HL-60 (cell line): Measurements from ENCODE around the gene TAF1L.

Source experiments
- DNase-seq, 2 experiments: peaks; one replicate each; pipeline ENCODE4 v3.0.0-alpha.2; 2010 to 2020; ENCODE audit warnings: low read depth in 1 of 2, low spot score in 1 of 2
- H3K27ac ChIP-seq: fragments of 250-450 bp; sonication (Bioruptor Pico); replicated peaks from 2 replicates; pipeline ENCODE4 v1.5.1; 2020; ENCODE audit warnings: mild to moderate bottlenecking, moderate library complexity
- H3K27me3 ChIP-seq: fragments of 250-450 bp; sonication (Bioruptor Pico); 2 replicates; pipeline ENCODE4 v1.5.1; 2021; ENCODE audit warnings: mild to moderate bottlenecking, moderate library complexity; ENCODE audit not compliant: insufficient read depth, poor library complexity, severe bottlenecking
- H3K4me3 ChIP-seq: replicated peaks from 2 replicates; pipeline ENCODE4 v1.5.1; 2011; ENCODE audit warnings: mild to moderate bottlenecking, control low read depth, low read length; ENCODE audit not compliant: insufficient read depth
- CTCF ChIP-seq: IDR thresholded peaks from one replicate; pipeline ENCODE4 v1.5.1; 2011; ENCODE audit warnings: low read length, control low read depth, inconsistent platforms; ENCODE audit not compliant: insufficient read depth
- GABPA ChIP-seq: IDR thresholded peaks from 2 replicates; pipeline ENCODE4 v1.6.1; 2012; ENCODE audit warnings: low read depth
- POLR2AphosphoS5 ChIP-seq: IDR thresholded peaks from 2 replicates; pipeline ENCODE4 v1.6.1; 2012; ENCODE audit warnings: low read depth
- SPI1 ChIP-seq: IDR thresholded peaks from 2 replicates; pipeline ENCODE4 v1.6.1; 2012; ENCODE audit warnings: low read depth, mild to moderate bottlenecking, borderline replicate concordance
- TF ChIP-seq, protein P1 (sequence below): IDR thresholded peaks from 2 replicates; pipeline ENCODE4 v1.6.1; 2012; ENCODE audit warnings: low read depth; ENCODE audit not compliant: insufficient replicate concordance

The TAF1L gene

GRCh38 chr9:32596096-32596865, 39.2 kb downstream of the TAF1L start:
- TF ChIP-seq, protein P1, sequence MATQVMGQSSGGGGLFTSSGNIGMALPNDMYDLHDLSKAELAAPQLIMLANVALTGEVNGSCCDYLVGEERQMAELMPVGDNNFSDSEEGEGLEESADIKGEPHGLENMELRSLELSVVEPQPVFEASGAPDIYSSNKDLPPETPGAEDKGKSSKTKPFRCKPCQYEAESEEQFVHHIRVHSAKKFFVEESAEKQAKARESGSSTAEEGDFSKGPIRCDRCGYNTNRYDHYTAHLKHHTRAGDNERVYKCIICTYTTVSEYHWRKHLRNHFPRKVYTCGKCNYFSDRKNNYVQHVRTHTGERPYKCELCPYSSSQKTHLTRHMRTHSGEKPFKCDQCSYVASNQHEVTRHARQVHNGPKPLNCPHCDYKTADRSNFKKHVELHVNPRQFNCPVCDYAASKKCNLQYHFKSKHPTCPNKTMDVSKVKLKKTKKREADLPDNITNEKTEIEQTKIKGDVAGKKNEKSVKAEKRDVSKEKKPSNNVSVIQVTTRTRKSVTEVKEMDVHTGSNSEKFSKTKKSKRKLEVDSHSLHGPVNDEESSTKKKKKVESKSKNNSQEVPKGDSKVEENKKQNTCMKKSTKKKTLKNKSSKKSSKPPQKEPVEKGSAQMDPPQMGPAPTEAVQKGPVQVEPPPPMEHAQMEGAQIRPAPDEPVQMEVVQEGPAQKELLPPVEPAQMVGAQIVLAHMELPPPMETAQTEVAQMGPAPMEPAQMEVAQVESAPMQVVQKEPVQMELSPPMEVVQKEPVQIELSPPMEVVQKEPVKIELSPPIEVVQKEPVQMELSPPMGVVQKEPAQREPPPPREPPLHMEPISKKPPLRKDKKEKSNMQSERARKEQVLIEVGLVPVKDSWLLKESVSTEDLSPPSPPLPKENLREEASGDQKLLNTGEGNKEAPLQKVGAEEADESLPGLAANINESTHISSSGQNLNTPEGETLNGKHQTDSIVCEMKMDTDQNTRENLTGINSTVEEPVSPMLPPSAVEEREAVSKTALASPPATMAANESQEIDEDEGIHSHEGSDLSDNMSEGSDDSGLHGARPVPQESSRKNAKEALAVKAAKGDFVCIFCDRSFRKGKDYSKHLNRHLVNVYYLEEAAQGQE = no peak
- TF ChIP-seq CTCF (no peak), GABPA (no peak), POLR2AphosphoS5 (no peak), SPI1 (no peak)
- DNase-seq = peak in 1 of 2 experiments; percentile 24
- Histone ChIP-seq H3K27ac (no peak overlapping the region), H3K4me3 (no peak overlapping the region), H3K27me3 (no peaks in the 10 kb centered on the region)

GRCh38 chr9:32590898-32591297, 44.6 kb downstream of the TAF1L start:
- DNase-seq = no peak
- no peak overlapping the region for H3K27ac ChIP-seq
- H3K4me3 ChIP-seq = no peak overlapping the region
- no peaks in the 10 kb centered on the region for H3K27me3 ChIP-seq
- TF ChIP-seq GABPA (no peak), CTCF (no peak), SPI1 (no peak), POLR2AphosphoS5 (no peak)
- TF ChIP-seq, protein P1 = no peak

DNA sequence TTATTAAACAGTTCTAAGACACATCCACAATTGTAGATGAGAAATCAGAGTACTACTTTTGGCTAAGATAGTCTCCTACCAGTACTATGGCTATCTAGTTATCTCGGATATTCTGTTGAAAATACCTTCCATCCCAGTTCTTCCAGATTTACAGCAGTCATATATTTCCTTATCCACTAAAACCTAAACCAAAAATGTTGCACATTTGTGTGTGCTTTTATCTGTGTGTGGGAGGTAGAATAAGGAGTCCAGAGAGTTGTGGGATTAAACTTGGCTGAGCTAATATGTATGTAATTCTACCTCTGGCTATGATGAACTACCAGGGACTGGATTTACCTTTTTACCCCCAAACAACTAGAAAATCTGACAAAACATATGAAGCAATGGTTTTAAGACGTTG, 45.0 kb downstream of the TAF1L start:
- Histone ChIP-seq H3K27ac (no peak overlapping the region), H3K27me3 (no peaks in the 10 kb centered on the region), H3K4me3 (no peak overlapping the region)
- TF ChIP-seq POLR2AphosphoS5 (no peak), SPI1 (no peak), GABPA (no peak), CTCF (no peak)
- TF ChIP-seq, protein P1 = no peak
- DNase-seq = no peak
